Spleen (tissue), 7 donors: Measurements from ENCODE around the gene TIFAB.

Experiments used
- POLR2A ChIP-seq, 3 donors: fragments of 450-650 bp; IDR thresholded peaks; one replicate each; pipeline ENCODE4 v1.5.1; 2017; ENCODE audit warnings: antibody characterized with exemption in 3 of 3, mild to moderate bottlenecking in 1 of 3
- POLR2AphosphoS5 ChIP-seq, 3 donors: sonication (generic); formaldehyde crosslinking; IDR thresholded peaks; one replicate each; pipeline ENCODE4 v1.5.1; 2017; ENCODE audit warnings: antibody characterized with exemption in 3 of 3
- TF ChIP-seq, protein P1 (sequence below), 11 experiments: fragments of 200-600 bp in 7 of 11; fragments of 450-650 bp in 4 of 11; sonication (generic) in 4 of 11; IDR thresholded peaks in 8 of 11; conservative IDR thresholded peaks in 3 of 11; 1 replicate in 7 of 11; 2 replicates in 4 of 11; pipeline versions ENCODE4 v1.4.0 to v1.8.0; 2016 to 2021; ENCODE audit warnings: antibody characterized with exemption in 11 of 11, inconsistent platforms in 4 of 11, mild to moderate bottlenecking in 1 of 11
- donor health status: DM: no; HTN: no; CAD: no; lungs with moderate emphysema.
- donor health status: DM: no; HTN: no; CAD: no.
- donor health status: DM: no; HTN: no; CAD: no.

GRCh38 chr5:135448071-135448739 lies 3.9 kb downstream of the TIFAB start:
- TF ChIP-seq, protein P1, sequence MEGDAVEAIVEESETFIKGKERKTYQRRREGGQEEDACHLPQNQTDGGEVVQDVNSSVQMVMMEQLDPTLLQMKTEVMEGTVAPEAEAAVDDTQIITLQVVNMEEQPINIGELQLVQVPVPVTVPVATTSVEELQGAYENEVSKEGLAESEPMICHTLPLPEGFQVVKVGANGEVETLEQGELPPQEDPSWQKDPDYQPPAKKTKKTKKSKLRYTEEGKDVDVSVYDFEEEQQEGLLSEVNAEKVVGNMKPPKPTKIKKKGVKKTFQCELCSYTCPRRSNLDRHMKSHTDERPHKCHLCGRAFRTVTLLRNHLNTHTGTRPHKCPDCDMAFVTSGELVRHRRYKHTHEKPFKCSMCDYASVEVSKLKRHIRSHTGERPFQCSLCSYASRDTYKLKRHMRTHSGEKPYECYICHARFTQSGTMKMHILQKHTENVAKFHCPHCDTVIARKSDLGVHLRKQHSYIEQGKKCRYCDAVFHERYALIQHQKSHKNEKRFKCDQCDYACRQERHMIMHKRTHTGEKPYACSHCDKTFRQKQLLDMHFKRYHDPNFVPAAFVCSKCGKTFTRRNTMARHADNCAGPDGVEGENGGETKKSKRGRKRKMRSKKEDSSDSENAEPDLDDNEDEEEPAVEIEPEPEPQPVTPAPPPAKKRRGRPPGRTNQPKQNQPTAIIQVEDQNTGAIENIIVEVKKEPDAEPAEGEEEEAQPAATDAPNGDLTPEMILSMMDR (IDR thresholded peaks at IDR 0.05 in 8 of 11, conservative IDR thresholded peaks at IDR 0.05 in 3 of 11) = no peak
- TF ChIP-seq POLR2AphosphoS5 (IDR thresholded peaks at IDR 0.05) = no peak
- no peak for TF ChIP-seq POLR2A (IDR thresholded peaks at IDR 0.05)
